GM04503 (cell line): Measurements from ENCODE around the gene RIPOR3.
"Not testable (repeated sequence)": the region's sequence is repeated elsewhere in the genome, so short reads cannot be mapped to it uniquely, and the experiment has no call there.

Experiments
- DNase-seq: peaks from one replicate; pipeline ENCODE4 v3.0.0-alpha.2; 2012; ENCODE audit warnings: low read depth

The RIPOR3 gene

DNA sequence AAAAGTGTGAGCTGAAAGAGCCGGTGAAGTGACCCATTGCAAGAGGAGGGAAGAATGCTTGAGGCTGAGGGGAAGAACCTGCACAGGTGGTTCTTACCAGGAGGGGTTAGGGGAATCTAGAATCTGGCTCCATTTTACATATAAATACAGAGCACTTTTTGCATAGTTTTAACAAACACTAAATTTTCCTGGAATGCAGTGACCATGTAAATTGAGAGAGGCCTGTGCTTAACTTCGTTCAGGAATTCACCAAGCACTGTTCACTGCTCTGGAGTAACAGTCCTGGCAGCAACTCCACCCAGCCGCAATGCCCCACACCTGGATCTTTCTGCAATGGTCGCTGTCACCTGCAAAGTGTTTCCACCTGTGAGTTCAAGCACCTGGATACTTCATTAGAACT lies 13.2 kb upstream of the RIPOR3 start:
- DNase-seq = no peak

DNA sequence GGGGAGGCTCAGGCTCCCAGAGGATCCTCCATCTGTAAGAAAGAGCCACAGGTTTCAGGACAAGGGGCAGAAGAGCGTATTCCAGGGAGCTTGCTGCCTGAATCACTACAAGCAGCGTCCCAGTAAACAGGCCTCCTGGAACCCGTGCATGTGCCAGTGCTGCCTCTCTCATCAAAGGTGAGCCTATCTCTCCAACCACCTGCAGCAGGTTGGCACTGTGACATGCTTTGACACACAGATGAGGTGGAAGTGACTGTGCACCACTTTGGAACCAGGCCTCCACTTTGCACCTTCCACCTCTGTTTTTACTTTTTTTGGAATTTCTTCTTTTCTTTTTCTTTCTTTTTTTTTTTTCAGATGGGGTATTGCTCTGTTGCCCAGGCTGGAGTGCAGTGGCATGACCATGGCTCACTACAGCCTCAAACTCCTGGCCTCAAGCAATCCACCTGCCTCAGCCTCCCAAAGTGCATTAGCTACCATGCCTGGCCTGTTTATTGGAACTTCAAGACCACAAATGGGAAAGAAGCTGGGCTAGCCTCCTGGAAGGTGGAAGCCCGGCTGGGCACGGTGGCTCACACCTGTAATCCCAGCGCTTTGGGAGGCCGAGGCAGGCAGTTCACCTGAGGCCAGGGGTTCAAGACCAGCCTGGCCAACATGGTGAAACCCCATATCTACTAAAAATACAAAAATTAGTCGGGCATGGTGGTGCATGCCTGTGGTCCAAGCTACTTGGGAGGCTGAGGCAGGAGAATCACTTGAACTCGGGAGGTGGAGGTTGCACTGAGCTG lies 12.5 kb upstream of the RIPOR3 start:
- not testable (repeated sequence) for DNase-seq

DNA sequence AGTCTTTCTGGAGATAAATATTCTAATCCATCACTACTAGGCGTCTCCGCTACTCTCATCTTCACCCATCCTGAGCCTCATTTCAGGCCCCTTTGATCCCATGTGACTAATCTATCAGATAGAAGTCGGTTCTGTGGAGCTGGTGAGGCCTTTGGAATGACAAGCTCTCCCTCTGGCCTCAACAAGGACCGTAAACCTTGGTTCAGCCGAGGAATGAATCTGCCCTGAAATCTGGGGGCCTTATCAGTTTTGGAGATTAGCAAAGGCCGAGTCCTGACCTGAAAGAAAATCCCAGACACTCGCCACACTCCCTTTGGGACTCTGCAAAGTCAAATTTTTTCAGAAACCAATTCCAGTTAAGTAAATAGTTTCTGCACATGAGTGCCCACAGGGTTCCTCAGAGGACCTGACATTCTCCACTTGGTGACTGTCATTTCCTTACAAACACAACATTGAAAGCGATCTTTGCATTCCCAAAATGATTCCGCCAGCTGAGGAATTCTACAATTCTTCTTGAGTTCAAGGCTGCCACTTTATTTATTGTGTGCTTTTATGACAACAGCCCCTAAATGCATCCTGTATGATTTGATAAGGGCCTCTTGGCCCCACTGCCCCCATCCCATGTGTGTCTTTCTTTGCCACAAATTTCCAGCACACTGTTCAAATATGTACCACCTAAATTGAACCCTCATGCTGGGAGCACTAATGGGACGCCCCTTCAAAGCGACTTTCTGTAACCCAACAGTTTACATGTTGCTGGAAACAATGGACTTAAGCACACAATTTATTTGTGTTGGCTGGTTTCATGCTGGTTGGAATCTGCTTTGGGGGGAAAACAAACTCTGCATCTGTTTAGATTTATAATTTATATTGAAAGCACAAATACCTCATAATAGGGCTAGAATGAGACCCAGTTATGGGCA lies 10.0 kb upstream of the RIPOR3 start:
- DNase-seq = no peak

- no peak for DNase-seq
These were observed 8.3 kb upstream of the RIPOR3 start for GRCh38 chr20:50699688-50700087.

DNA sequence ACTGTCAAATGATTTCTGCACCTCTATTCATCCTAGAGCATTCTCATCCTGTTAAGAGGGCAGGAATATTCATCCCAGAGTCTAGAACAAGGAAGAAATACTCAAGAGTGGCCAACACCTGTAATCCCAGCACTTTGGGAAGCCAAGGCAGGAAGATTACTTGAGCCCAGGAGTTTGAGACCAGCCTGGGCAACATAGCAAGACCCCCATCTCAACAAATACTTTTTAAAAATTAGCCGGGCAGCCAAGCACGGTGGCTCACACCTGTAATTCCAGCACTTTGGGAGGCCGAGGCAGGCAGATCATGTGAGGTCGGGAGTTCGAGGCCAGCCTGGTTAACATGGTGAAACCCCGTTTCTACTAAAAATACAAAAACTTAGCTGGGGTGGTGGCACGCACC lies 6.9 kb upstream of the RIPOR3 start:
- not testable (repeated sequence) for DNase-seq

GRCh38 chr20:50695135-50695872 lies 4.0 kb upstream of the RIPOR3 start:
- no peak for DNase-seq

- no peak for DNase-seq
These were observed 3.2 kb upstream of the RIPOR3 start for GRCh38 chr20:50694379-50695134.

GRCh38 chr20:50693001-50693400 lies 1.7 kb upstream of the RIPOR3 start:
- DNase-seq = no peak

DNA sequence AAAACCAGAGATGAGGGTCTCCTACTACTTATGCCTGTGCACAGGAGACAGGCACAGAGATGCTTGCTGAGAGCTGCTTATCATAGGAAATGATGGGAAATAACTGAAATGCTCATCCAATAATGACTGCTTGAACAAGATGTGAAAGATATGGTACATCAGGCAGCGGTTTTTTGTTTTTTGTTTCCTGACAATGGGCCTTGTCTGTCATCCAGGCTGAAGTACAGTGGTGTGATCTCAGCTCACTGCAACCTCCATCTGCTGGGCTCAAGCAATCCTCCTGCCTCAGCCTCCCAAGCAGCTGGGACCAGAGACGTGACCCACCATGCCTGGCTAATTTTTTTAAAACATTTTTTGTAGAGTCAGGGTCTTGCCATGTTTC lies 1.2 kb upstream of the RIPOR3 start:
- DNase-seq = no peak

GRCh38 chr20:50691573-50692551 lies 520 bp upstream of the RIPOR3 start:
- DNase-seq = no peak

- DNase-seq = no peak
These were observed 1.3 kb downstream of the RIPOR3 start for GRCh38 chr20:50689864-50690649.

- DNase-seq = no peak
These were observed 2.9 kb downstream of the RIPOR3 start for GRCh38 chr20:50688256-50688975.

GRCh38 chr20:50686821-50687220 lies 4.5 kb downstream of the RIPOR3 start:
- no peak for DNase-seq

- DNase-seq = no peak
These were observed 7.8 kb downstream of the RIPOR3 start for GRCh38 chr20:50683570-50683969.

DNA sequence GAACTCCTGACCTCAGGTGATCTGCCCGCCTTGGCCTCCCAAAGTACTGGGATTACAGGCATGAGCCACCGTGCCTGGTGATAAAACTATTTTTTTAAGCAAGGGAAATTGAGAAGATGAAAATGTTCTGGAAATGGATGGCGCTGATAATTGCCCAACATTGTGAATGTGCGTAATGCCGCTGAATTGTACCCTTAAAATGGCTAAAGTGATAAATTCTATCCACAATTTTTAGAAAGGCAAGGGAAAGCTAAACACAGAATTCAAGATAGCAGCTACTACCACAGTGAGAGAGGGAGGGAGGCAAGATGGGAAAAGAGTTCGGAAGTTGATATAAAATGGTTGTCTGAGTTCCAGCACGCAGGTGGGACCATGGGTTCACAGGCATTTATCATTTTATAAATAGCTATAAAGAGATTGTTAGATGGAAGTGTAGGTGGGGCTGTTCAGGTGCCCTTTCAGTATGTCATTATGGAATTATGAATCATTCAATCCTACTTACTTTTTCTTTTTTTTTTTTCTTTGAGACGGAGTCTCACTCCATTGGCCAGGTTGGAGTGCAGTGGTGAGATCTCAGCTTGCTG lies 8.3 kb downstream of the RIPOR3 start:
- DNase-seq = no peak

DNA sequence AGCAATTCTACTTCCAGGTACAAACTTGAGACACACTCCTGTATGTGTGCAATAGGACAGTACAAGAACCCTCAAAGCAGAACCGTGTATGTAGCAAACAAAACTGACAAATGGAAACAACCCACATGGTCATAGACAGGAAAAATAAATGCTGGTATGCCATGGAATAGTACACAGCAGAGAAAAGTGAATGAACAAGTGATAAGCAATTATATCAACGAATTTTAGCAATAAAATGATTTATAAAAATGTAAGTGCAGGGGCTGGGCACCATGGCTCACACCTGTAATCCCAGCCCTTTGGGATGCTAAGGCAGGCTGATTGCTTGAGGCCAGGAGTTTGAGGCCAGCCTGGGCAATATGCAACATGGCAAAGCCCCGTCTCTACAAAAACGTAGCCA lies 9.3 kb downstream of the RIPOR3 start:
- DNase-seq = no peak

- DNase-seq = no peak
These were observed 9.8 kb downstream of the RIPOR3 start for GRCh38 chr20:50681359-50682064.
